ENCODE data around the gene THSD4.

GRCh38 chr15:71325481-71325880, 210.2 kb downstream of the THSD4 start:
- no peak for TF ChIP-seq EP300 (IDR thresholded peaks at IDR 0.05)
- no peak for TF ChIP-seq POLR2A (IDR thresholded peaks at IDR 0.05)
- no peak for TF ChIP-seq POLR2AphosphoS5 (IDR thresholded peaks at IDR 0.05)
- no peak for TF ChIP-seq CTCF (IDR thresholded peaks at IDR 0.05)

All from suprapubic skin (tissue), 4 donors.